WTC11 (cell line): ENCODE results near the gene DDAH2. TPM values are rescaled to one million over a fixed set of nuclear protein-coding genes. Genes with fewer than 3 reads are reported as not detected.

Experiments used
- ATAC-seq: fragments of 200-7000 bp; cut with Tn5 transposase; 2 replicates; pipeline ENCODE4 v1.10.0; 2021; ENCODE audit warnings: mild to moderate bottlenecking, moderate library complexity
- CTCF ChIA-PET: fragments of 300-600 bp; sonication (Branson Sonifier 250); formaldehyde crosslinking; loops from one replicate; lab custom pipeline; 2021; ENCODE audit warnings: antibody characterized with exemption; lab: Charles Lee
- POLR2A ChIA-PET: fragments of 350-600 bp; sonication (Branson Sonifier 250); formaldehyde crosslinking; loops from one replicate; lab custom pipeline; 2021; ENCODE audit warnings: antibody characterized with exemption; lab: Charles Lee
- DNase-seq: peaks from one replicate; pipeline ENCODE4 v3.0.0; 2021; ENCODE audit warnings: low spot score
- H3K27ac Mint-ChIP-seq: 2 replicates; pipeline ENCODE4 v1.8.0; 2021; ENCODE audit warnings: mixed read lengths
- H3K27me3 Mint-ChIP-seq: 2 replicates; pipeline ENCODE4 v1.8.0; 2021; ENCODE audit warnings: low read depth, mild to moderate bottlenecking, moderate library complexity, mixed read lengths
- H3K36me3 Mint-ChIP-seq: 2 replicates; pipeline ENCODE4 v1.8.0; 2021; ENCODE audit warnings: mixed read lengths
- H3K4me1 Mint-ChIP-seq: 2 replicates; pipeline ENCODE4 v1.8.0; 2022; ENCODE audit warnings: mixed read lengths
- H3K4me3 Mint-ChIP-seq: 2 replicates; pipeline ENCODE4 v1.8.0; 2021; ENCODE audit warnings: mild to moderate bottlenecking, moderate library complexity, mixed read lengths
- H3K9me3 Mint-ChIP-seq: 2 replicates; pipeline ENCODE4 v1.8.0; 2021; ENCODE audit warnings: mixed read lengths
- CREB1 ChIP-seq: sonication (generic); formaldehyde crosslinking; IDR thresholded peaks from 2 replicates; pipeline ENCODE4 v1.8.0; 2023; ENCODE audit warnings: mild to moderate bottlenecking, missing genetic modification reagents
- FOXJ3 ChIP-seq: sonication (generic); formaldehyde crosslinking; IDR thresholded peaks from 2 replicates; pipeline ENCODE4 v1.9.0; 2021; ENCODE audit warnings: missing genetic modification reagents, mild to moderate bottlenecking, borderline replicate concordance
- FOXP1 ChIP-seq: sonication (generic); formaldehyde crosslinking; IDR thresholded peaks from 2 replicates; pipeline ENCODE4 v1.8.0; 2022; ENCODE audit warnings: missing genetic modification reagents, mild to moderate bottlenecking, moderate library complexity, borderline replicate concordance
- GABPB1 ChIP-seq: sonication (generic); formaldehyde crosslinking; IDR thresholded peaks from 2 replicates; pipeline ENCODE4 v1.8.1; 2023; ENCODE audit warnings: mild to moderate bottlenecking, missing genetic modification reagents
- JAZF1 ChIP-seq: fragments of 250-450 bp; sonication (Bioruptor Pico); IDR thresholded peaks from 2 replicates; pipeline ENCODE4 v1.9.0; 2021; ENCODE audit warnings: moderate library complexity, mild to moderate bottlenecking, inconsistent platforms
- MYBL2 ChIP-seq: sonication (generic); formaldehyde crosslinking; IDR thresholded peaks from 2 replicates; pipeline ENCODE4 v1.8.1; 2023; ENCODE audit warnings: mild to moderate bottlenecking, moderate library complexity, missing genetic modification reagents
- NFATC4 ChIP-seq: fragments of 250-450 bp; sonication (Bioruptor Pico); IDR thresholded peaks from 2 replicates; pipeline ENCODE4 v1.9.0; 2021; ENCODE audit warnings: mild to moderate bottlenecking
- RELA ChIP-seq: sonication (generic); formaldehyde crosslinking; IDR thresholded peaks from 2 replicates; pipeline ENCODE4 v1.8.1; 2022; ENCODE audit warnings: missing genetic modification reagents, mild to moderate bottlenecking, borderline replicate concordance
- RORB ChIP-seq: fragments of 250-450 bp; sonication (Bioruptor Pico); IDR thresholded peaks from 2 replicates; pipeline ENCODE4 v1.9.0; 2021; ENCODE audit warnings: mild to moderate bottlenecking
- ZNF317 ChIP-seq: sonication (generic); formaldehyde crosslinking; IDR thresholded peaks from 2 replicates; pipeline ENCODE4 v1.8.1; 2023; ENCODE audit warnings: low read depth, mild to moderate bottlenecking, moderate library complexity, missing genetic modification reagents, borderline replicate concordance
- ZNF416 ChIP-seq: fragments of 250-450 bp; sonication (Bioruptor Pico); IDR thresholded peaks from 2 replicates; pipeline ENCODE4 v1.9.0; 2021; ENCODE audit warnings: mild to moderate bottlenecking, inconsistent platforms
- total RNA-seq: library from RNA; stranded (reverse); gene quantifications from 3 replicates; pipeline ENCODE4 v1.2.3, GENCODE V29; 2021
- TF ChIP-seq, protein P1 (sequence below): sonication (generic); formaldehyde crosslinking; IDR thresholded peaks from 2 replicates; pipeline ENCODE4 v1.8.0; 2022; ENCODE audit warnings: mild to moderate bottlenecking, missing genetic modification reagents
- TF ChIP-seq, protein P2 (sequence below): sonication (generic); formaldehyde crosslinking; IDR thresholded peaks from 2 replicates; pipeline ENCODE4 v1.8.0; 2022; ENCODE audit warnings: mild to moderate bottlenecking, missing genetic modification reagents
- TF ChIP-seq, protein P3 (sequence below): fragments of 200-600 bp; IDR thresholded peaks from 2 replicates; pipeline ENCODE4 v1.8.0; 2022; ENCODE audit warnings: antibody characterized with exemption
- TF ChIP-seq, protein P4 (sequence below): sonication (generic); formaldehyde crosslinking; IDR thresholded peaks from 2 replicates; pipeline ENCODE4 v1.8.0; 2023; ENCODE audit warnings: mild to moderate bottlenecking, missing genetic modification reagents
- TF ChIP-seq, protein P5 (sequence below): sonication (generic); formaldehyde crosslinking; IDR thresholded peaks from 2 replicates; pipeline ENCODE4 v1.8.1; 2023; ENCODE audit warnings: mild to moderate bottlenecking, missing genetic modification reagents
- TF ChIP-seq, protein P6 (sequence below): sonication (generic); formaldehyde crosslinking; IDR thresholded peaks from 2 replicates; pipeline ENCODE4 v1.8.1; 2023; ENCODE audit warnings: mild to moderate bottlenecking, missing genetic modification reagents, moderate library complexity

The DDAH2 gene
- total RNA-seq, 1 experiment from 2014 or later = 67.3 TPM

DNA sequence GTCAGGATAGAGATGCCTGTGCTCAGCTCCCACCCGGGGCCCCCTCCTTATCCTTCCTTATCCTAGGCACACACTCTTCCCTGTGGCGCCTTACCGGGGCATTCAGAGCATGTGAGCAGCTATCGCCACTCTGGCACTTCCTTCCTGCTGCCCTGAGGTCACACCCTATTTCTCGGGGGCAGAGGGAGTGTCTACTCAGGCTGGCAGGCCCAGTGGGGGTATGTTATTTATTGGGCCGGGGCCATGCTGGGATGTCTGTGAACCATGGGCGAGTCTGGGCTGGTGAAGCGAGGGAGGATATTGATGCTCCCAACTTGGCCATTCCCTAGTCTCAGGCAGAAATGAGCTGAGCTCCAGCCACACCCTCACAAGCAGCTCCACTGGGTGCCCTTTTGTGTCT lies 17.9 kb downstream of the DDAH2 start:
- ATAC-seq (no peak), DNase-seq (no peak)
- peaks cover 7% of the 10 kb centered on the region; the same call in 1 of the 2 replicates for H3K27me3 Mint-ChIP-seq
- TF ChIP-seq CREB1 (CRISPR knock-in tag) (no peak), ZNF317 (CRISPR knock-in tag) (no peak), ZNF416 (CRISPR knock-in tag) (no peak), JAZF1 (CRISPR knock-in tag) (no peak), RORB (CRISPR knock-in tag) (no peak), GABPB1 (CRISPR knock-in tag) (no peak), MYBL2 (CRISPR knock-in tag) (no peak), FOXP1 (no peak), NFATC4 (CRISPR knock-in tag) (no peak), FOXJ3 (CRISPR knock-in tag) (no peak), RELA (no peak)
- TF ChIP-seq, protein P1, sequence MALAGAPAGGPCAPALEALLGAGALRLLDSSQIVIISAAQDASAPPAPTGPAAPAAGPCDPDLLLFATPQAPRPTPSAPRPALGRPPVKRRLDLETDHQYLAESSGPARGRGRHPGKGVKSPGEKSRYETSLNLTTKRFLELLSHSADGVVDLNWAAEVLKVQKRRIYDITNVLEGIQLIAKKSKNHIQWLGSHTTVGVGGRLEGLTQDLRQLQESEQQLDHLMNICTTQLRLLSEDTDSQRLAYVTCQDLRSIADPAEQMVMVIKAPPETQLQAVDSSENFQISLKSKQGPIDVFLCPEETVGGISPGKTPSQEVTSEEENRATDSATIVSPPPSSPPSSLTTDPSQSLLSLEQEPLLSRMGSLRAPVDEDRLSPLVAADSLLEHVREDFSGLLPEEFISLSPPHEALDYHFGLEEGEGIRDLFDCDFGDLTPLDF = no peak
- TF ChIP-seq, protein P2, sequence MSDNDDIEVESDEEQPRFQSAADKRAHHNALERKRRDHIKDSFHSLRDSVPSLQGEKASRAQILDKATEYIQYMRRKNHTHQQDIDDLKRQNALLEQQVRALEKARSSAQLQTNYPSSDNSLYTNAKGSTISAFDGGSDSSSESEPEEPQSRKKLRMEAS (CRISPR knock-in tag) = no peak
- TF ChIP-seq, protein P3, sequence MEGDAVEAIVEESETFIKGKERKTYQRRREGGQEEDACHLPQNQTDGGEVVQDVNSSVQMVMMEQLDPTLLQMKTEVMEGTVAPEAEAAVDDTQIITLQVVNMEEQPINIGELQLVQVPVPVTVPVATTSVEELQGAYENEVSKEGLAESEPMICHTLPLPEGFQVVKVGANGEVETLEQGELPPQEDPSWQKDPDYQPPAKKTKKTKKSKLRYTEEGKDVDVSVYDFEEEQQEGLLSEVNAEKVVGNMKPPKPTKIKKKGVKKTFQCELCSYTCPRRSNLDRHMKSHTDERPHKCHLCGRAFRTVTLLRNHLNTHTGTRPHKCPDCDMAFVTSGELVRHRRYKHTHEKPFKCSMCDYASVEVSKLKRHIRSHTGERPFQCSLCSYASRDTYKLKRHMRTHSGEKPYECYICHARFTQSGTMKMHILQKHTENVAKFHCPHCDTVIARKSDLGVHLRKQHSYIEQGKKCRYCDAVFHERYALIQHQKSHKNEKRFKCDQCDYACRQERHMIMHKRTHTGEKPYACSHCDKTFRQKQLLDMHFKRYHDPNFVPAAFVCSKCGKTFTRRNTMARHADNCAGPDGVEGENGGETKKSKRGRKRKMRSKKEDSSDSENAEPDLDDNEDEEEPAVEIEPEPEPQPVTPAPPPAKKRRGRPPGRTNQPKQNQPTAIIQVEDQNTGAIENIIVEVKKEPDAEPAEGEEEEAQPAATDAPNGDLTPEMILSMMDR = no peak
- TF ChIP-seq, protein P4, sequence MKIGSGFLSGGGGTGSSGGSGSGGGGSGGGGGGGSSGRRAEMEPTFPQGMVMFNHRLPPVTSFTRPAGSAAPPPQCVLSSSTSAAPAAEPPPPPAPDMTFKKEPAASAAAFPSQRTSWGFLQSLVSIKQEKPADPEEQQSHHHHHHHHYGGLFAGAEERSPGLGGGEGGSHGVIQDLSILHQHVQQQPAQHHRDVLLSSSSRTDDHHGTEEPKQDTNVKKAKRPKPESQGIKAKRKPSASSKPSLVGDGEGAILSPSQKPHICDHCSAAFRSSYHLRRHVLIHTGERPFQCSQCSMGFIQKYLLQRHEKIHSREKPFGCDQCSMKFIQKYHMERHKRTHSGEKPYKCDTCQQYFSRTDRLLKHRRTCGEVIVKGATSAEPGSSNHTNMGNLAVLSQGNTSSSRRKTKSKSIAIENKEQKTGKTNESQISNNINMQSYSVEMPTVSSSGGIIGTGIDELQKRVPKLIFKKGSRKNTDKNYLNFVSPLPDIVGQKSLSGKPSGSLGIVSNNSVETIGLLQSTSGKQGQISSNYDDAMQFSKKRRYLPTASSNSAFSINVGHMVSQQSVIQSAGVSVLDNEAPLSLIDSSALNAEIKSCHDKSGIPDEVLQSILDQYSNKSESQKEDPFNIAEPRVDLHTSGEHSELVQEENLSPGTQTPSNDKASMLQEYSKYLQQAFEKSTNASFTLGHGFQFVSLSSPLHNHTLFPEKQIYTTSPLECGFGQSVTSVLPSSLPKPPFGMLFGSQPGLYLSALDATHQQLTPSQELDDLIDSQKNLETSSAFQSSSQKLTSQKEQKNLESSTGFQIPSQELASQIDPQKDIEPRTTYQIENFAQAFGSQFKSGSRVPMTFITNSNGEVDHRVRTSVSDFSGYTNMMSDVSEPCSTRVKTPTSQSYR (CRISPR knock-in tag) = no peak
- TF ChIP-seq, protein P5, sequence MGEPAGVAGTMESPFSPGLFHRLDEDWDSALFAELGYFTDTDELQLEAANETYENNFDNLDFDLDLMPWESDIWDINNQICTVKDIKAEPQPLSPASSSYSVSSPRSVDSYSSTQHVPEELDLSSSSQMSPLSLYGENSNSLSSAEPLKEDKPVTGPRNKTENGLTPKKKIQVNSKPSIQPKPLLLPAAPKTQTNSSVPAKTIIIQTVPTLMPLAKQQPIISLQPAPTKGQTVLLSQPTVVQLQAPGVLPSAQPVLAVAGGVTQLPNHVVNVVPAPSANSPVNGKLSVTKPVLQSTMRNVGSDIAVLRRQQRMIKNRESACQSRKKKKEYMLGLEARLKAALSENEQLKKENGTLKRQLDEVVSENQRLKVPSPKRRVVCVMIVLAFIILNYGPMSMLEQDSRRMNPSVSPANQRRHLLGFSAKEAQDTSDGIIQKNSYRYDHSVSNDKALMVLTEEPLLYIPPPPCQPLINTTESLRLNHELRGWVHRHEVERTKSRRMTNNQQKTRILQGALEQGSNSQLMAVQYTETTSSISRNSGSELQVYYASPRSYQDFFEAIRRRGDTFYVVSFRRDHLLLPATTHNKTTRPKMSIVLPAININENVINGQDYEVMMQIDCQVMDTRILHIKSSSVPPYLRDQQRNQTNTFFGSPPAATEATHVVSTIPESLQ (CRISPR knock-in tag) = no peak
- TF ChIP-seq, protein P6, sequence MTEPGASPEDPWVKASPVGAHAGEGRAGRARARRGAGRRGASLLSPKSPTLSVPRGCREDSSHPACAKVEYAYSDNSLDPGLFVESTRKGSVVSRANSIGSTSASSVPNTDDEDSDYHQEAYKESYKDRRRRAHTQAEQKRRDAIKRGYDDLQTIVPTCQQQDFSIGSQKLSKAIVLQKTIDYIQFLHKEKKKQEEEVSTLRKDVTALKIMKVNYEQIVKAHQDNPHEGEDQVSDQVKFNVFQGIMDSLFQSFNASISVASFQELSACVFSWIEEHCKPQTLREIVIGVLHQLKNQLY (CRISPR knock-in tag) = no peak
- H3K27ac Mint-ChIP-seq = no peak overlapping the region
- no peaks in the 10 kb centered on the region for H3K36me3 Mint-ChIP-seq
- ChIA-PET CTCF (interaction anchor here (0.8 to 1.1 kb wide), 3 partner anchors 18 to 62 kb away, joined by 3 to 4 read pairs (median 3); no protein-coding TSS in a partner anchor), POLR2A (no interaction called here)
- no peaks in the 10 kb centered on the region for H3K9me3 Mint-ChIP-seq
- peaks cover 27% of the 10 kb centered on the region for H3K4me1 Mint-ChIP-seq
- H3K4me3 Mint-ChIP-seq = no peak overlapping the region
